HG02678 (cell line): ENCODE data around the gene GPATCH2.

ENCODE experiments used
- ATAC-seq: cut with Tn5 transposase; IDR thresholded peaks from one replicate; pipeline ENCODE4 v1.9.1; 2021; ENCODE audit warnings: mild to moderate bottlenecking, moderate library complexity; ENCODE audit not compliant: unreplicated experiment

Gene GPATCH2

DNA sequence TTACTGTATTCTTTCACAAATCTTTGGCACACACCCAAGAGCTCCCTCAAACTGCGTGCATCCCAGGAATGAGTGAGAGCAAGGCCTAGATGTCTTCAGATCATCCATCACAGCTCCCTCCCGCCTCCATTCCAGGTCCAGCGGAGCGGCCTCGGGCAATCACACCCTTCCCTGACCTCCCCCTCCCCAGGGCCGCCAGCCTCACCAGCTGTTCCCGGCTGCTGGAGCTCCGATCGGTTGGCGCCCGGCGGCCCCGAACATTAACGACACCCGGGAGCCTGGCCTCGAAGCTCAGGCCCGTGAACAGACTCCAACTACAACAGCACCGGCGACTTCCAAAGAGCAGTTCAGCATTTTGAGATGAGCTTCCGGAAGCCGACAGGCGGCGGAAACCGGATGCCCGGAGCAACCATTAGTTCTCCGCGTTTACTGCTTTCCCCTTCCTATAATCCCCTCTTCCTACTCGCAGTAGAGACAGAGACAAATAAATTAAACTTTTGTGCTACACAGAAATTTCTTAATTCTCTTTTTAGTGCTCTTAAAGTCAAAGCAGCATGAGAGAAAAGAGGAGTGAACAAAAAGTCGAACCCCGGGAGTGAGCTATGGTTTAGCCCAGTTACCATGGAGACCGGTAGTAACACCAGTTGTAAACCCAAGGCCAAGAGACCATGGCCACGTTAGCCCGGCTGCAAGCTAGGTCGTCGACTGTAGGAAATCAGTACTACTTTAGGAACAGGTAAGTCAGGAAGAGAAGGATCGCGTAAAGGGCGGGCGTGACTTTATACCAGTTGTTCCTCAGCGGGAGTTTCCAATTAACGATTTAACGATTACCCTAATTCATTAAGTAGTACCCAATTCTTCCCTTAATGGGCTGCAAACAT, at the start of gene GPATCH2, which contains the start of gene SPATA17:
Gene GPATCH2, minus strand, starts transcription at position 380 of the 881 bp plus-strand sequence. Its CDS starts 119 bp downstream, at position 261.
Gene SPATA17, plus strand, starts transcription at position 634 of the 881 bp plus-strand sequence. Its CDS starts 35 bp downstream, at position 669.
- peak; percentile 98 for ATAC-seq

DNA sequence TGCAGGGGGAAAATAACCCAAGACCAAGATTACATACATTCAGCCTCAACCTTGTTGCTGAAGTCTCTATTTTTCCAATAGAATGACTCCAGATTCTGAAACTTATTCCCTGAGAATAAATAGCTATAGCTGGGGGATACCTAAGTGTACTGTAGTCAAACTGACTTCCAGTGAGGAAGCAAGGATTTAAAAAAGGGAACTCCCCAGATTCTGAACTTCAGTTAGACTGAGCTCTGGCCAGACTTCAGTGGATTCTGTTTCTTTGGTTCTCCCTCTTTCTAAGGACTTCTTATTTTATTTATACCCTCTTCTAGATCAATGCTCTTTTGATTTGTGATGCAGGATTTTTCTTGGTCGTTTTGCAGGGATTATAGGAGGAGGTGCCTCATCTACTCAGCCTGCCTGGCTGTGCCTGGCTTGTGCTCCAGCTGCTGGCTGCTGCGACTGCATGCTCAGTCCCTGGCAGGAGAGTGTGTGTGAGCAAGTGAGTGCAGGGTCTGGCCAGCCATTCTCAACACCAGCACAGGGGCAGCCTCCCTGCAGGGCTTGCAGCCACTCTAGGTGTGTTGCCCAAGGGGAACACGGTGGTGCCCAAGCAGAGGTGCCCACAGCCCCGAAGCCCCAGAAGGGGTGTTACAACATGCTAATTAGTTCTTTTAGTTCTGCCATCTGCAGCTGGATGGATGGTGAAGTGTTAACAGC, 43.3 kb upstream of the GPATCH2 start:
- no peak for ATAC-seq

DNA sequence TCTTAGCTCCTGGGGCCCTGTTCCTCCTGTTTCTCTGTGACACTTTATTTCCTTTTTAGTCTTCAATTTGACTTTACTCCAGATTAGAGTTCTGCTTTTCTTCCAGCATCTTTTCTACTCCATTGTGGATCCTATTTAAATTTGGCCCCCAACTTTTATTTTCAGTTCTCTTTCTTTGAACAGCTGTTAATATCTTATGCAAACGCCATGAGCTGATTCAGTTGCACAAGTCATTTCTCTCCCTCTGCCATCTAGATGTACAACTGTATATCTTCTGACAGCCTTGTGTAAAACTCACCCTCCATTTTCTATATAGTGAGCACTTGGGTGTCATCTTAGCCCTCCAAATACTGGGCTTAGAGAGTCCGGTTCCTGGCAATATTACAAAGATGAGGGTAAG, 42.5 kb upstream of the GPATCH2 start:
- no peak for ATAC-seq

DNA sequence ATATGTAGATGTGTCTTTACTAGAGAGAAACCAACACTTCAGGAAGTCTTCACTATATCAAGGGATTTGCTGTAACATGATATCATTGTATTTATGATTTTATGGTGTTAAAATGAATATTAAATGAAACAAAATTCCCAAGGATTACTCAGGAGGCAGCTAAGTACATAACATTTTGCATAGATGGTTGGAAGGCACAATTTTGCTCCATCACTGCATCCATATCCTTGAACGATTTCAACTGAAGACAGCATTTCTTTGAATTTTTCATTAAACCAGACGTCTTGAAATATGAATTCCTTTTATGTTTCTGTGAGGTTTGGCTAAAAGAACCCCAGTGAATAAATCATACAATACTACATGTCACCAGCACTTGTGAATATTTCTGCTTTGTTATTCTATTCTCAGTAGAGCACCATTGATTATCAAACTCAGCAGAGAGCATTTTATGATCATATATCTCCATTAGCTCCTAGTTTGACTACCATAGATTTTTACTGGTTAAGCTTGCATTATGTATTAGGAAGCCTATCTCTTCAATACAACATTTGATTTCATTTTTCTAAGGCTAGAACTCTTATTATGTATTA, 37.6 kb upstream of the GPATCH2 start:
- no peak for ATAC-seq

DNA sequence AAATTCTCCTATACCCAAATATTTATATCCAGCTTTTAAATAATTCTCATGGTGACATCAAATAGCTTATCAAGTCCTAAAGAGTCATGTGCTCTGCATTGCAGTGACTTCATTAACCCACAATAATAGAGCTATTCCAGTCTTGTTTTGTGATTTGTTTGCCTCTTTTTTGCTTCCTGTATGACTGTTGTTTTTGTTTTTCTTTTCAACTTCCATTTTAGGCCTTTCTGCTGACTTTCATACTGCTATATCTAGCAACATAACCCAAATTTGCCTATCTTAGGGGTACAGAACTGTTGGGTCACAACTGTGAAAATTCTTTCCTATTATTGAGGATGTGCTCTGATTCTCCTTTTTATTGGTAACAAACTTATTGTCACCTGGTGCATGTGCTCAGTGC, 30.5 kb upstream of the GPATCH2 start:
- no peak for ATAC-seq

DNA sequence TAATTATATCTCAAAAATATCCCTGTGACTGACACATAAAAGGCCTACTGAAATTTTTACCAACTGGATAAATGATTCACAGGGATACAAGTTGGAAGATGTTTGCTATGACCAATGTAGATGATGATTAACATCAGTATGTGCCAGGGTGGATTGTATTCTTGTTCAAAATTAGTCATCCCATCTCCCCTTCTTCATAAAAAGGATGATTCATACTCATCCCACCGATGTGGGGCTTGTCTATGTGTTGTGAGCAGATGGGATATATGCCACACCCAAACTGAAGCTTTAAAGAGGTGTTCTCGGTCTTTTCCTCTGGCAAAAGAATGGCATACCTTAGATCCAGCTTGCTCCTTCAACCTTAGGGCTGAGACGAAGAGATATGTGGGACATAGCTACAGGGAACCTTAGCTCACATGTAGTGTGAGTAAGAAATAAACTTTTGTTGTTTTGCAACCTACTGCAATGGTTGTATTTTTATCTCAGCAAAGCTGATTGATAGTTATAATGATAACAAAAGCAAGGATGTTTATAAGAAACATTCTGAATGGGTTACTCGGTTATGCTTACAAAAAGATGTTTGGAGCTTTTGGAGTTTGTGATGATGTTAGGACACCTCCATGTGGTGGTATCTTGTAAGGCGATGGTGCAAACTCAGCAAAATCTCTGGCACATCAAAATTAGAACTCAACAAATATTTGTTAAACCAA, 29.6 kb upstream of the GPATCH2 start:
- peak; percentile 69 for ATAC-seq

DNA sequence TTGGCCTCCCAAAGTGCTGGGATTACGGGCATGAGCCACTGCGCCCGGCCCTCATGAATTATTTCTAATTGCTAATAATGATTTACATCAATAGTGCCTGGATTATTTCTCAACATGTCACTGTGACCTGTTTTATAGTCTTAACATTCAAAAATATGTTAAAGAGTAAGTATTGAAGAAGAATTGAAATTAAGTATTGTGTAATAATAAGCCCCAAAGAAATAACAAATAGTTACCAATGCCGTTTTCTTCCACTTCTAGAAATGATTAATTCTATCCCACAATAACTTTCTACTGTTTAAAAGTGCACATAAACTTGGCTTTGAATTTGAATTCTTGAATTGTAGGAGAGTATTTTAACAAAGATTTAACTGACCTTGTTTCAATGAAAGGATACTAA, 19.8 kb upstream of the GPATCH2 start:
- no peak for ATAC-seq

DNA sequence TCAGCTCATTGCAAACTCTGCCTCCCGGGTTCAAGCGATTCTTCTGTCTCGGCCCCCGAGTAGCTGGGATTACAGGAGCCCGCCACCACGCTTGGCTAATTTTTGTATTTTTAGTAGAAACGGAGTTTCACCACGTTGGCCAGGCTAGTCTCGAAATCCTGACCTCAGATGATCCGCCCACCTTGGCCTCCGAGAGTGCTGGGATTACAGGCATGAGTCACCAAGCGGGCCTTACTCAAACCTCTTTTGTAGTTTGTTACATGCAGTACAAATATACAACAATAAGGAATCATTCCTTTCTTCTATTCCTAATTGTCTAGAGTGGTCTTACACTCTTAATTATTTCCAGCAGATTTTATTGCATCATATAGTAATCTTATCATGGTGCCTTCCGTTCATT, 16.9 kb upstream of the GPATCH2 start:
- no peak for ATAC-seq

DNA sequence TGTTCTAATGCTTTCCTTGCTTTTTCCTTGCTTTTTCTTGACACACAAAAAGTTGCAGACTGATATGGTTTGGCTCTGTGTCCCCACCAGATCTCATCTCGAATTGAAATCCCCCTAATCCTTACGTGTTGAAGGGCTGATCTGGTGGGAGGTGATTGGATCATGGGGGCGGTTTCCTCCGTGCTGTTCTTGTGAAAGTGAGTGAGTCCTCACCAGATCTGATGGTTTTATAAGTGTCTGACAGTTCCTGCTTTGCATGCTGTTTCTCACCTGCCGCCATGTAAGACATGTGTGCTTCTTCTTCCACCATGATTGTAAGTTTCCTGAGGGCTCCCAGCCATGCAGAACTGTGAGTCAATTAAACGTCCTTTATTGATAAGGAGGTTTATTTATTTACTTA, 11.6 kb upstream of the GPATCH2 start:
- ATAC-seq = no peak

DNA sequence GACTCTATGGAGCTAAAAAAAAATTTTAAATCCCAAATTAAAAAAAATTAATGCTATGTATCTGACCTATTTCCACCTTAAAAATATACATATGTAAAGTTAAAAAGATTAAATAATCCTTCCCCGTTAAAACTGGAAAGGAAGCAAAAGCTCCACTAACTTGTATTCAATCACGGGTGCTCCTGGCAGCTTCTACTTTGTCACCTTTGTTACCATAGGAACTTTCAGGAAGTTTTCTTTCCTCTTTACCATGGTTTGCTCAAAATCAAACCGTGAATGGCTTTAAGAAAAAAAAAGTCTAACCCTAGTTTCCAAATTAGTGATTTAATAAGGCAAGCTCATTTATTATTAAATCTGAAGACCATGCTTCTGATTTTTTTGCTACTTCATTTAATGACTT, 3.5 kb downstream of the GPATCH2 start:
- no peak for ATAC-seq

DNA sequence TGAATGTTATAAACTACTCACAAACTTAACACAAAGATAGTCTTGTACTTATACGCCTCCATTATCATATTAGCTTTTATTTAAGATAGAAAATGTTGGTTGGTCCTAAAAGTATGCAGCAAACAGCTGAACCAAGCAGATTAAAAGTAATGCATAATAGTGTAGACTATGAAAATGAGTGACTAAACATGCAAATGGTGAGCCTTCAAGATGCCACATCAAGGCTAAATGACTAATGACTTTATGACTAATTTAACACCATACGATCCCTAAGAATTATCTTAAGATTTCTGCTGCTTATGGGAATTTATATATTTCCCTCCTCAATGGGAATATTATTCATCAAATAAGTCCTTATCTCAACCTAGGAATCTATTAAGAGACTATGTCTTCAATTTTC, 4.6 kb downstream of the GPATCH2 start:
- no peak for ATAC-seq

DNA sequence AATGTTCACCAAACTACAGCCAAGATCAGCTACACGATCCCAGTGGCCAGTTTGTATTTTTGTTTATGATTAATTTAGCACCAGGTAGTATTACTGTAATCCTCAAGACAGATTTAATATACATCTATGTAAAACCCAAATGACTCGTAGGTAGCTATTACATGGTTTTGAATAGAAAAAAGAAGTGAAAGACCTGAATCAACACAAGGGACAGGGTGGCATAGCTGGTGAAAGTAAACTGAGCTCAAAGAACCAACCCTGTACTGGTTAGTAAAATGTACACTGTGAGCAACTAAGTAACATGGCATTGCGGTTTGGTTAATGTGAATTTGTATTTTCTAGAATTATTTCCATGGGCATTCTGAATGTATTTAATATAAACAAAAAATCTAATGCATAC, 8.8 kb downstream of the GPATCH2 start:
- ATAC-seq = no peak

DNA sequence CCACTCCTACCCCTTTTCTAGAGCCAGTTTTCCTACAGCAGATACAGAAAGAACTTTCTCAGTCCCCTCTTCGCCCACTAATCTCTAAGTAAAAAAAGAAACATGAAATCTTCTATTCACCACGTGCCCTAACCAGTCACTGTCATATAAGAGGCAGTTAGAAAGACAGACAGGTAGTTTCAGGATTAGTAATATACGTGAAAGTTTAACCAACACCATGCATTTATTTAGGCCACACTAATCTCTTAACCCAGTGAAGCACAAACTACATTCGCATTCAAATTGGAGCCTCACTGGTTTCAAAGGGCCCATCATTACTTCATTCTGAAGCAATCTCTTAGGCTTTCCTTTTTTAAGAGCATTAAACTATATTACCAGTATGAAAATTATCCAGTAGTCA, 10.1 kb downstream of the GPATCH2 start:
- peak; percentile 100 for ATAC-seq

DNA sequence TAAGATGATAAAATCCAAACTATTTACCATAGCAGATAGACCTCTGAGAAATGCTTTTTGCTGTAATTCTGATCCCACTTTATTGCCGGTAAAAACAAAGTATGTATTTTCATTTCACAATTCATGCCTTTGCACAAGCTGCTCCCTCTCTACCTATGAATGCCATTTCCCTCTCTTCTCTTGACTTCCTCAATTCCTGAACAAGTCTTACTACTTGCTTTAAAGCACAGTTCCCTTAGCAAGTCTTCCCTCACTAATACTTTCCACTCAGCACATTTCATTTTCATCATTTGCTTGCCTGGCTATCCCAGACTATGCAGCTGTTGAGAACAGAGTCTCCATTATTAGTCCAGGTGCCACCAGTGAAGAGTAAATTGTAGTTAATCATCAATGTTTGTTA, 13.8 kb downstream of the GPATCH2 start:
- ATAC-seq = no peak

DNA sequence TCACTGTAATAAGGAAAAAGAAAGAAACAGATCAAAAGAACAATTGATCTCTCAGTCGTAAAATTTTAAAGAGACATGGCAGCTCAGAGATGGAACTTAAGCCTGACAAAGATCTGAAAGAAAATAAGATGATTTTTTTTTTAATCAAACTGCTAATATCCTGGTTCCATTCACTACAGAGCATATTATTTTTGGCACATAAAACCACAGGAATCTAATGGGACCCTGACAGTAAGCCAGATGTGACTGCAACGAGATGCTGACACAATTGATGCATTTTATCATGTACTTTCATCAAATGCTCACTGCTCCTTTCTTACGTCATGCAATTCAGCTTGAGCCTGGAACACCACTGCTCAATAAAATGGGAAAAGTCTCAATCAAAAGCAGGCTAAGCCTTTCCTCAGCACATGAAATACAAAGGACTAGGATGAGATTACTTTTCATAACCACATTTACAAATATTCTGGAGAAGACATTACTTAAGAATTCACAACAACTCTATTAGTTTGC, 16.6 kb downstream of the GPATCH2 start:
- no peak for ATAC-seq

DNA sequence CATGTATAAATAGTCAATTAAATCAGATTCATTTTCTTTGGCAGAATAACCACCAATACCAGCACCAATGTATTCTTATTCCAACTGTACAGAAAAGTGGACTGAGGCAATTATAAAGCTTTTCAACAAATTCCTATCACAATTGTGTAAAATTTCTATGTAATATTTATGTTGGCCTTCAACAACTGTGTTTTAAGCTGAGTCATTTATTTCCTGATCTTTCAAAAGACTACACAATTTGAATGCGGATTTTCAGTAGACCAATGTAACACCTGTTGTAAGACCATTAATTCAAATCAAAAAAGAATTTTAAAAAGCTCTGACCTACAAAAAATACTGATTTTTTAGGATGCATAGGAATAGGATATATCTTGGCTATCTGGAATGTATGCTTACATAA, 25.5 kb downstream of the GPATCH2 start:
- no peak for ATAC-seq

DNA sequence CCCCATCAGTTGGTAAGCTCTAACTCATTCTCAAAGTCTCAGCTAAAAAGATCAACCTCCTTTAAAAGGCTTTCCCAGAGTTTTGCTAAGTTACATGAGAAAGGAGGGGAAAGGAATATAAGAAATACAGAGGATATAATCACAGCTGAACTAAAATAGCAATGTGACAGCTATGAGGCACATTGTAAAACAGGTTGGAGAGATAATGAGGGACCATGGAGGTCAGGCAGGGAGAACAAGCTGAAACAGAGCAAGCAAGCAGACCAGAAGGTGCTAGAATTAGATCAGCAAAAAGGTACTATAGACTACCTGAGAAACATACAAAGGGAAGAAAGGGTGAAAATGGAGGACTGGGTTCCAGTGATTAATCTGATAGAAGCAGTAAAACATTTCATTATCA, 28.5 kb downstream of the GPATCH2 start:
- ATAC-seq = no peak

DNA sequence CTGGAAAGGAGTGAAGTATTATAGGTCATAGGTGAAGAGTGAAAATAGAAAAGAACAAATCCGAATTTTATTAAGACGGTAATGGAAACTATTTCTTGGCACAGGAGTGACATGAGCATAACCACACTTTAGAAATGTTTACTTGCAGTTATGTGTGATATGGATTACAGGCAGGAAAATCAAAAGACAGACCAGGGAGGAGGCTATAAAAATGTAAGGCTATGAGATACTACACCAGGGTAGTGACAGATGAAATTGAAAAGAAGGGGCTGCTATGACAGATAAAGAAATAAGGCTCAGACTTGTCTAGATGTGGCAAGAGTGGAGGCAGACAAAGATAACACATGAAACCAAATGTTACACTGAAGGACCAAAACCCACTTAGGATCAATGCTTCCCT, 31.7 kb downstream of the GPATCH2 start:
- ATAC-seq = no peak

DNA sequence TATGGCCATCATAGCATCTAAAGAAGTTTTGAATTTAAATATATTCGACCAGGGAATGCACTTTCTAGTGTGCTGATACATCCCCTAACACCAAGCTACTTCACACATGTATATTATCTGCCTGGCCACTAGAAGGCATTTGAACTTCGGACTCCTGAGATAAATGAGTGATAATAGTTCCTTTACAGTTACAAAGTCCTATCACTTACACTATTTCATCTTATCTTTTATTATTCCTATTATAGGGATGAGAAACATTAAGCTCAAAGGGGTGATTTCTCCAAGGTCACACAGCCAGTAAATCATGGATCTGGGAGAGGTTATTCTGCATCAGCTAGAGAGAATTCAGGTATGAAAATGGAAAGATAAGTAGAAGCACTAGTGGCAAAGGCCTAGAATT, 40.3 kb downstream of the GPATCH2 start:
- ATAC-seq = no peak

DNA sequence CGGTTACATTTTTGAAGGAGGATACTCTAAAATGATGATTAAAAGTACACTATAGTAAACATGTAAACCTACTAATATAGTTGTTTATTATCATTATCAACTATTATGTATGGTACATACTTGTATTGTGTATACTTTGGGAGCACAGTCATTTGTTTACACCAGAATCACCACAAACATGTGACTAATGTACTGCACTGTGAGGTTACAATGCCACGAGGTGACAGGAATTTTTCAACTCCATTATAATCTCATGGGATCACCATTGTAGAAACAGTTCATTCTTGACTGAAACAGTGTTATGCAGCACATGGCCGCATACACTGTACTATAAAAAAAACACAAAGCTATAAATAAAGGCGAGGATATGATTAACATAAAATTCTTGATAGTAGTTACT, 44.3 kb downstream of the GPATCH2 start:
- ATAC-seq = no peak

DNA sequence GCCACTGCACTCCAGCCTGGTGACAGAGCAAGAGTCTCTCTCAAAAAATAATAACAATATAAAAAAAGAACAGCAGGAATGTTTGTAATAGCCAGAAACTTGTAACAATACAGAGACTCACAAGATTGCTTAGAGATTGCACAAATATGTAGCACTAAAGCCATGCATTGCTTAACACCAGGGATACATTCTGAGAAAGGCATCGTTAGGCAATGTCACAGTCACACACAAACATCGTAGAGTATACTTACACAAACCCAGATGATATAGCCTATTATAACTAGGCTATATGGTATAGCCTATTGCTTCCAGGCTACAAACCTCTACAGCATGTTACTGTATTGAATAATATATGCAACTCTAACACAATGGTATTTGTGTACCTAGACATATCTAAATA, 45.3 kb downstream of the GPATCH2 start:
- ATAC-seq = no peak
